Adrenal gland (tissue), 12 donors: Measurements from ENCODE around the gene SPR. TPM values are rescaled to one million over a fixed set of nuclear protein-coding genes. Genes with fewer than 3 reads are reported as not detected.

Experiments used
- DNase-seq, 7 donors: peaks; one replicate each; pipeline ENCODE4 v3.0.0-alpha.2; 2019 to 2020
- H3K27ac ChIP-seq, 5 donors: fragments of 200-600 bp; sonication (generic) in 4 of 5; 1 replicate in 3 of 5; 2 replicates in 2 of 5; pipeline versions ENCODE4 v1.5.1 to v1.8.0; 2016 to 2020; ENCODE audit warnings: mild to moderate bottlenecking in 1 of 5
- H3K27me3 ChIP-seq: fragments of 200-600 bp; 2 replicates; pipeline ENCODE4 v1.8.0; 2021
- H3K36me3 ChIP-seq, 2 donors: fragments of 200-600 bp; replicated peaks in 1 of 2; 1 replicate in 1 of 2; 2 replicates in 1 of 2; pipeline versions ENCODE4 v1.5.1 to v1.8.0; 2018 to 2022
- H3K4me1 ChIP-seq, 2 donors: fragments of 200-600 bp; replicated peaks in 1 of 2; 1 replicate in 1 of 2; 2 replicates in 1 of 2; pipeline versions ENCODE4 v1.5.1 to v1.8.0; 2018 to 2021
- H3K4me3 ChIP-seq, 4 donors: fragments of 200-600 bp; sonication (generic) in 3 of 4; one replicate each; pipeline ENCODE4 v1.5.1; 2016 to 2018
- H3K9me3 ChIP-seq, 3 donors: fragments of 200-600 bp; sonication (generic) in 1 of 3; replicated peaks in 1 of 3; 1 replicate in 2 of 3; 2 replicates in 1 of 3; pipeline versions ENCODE4 v1.5.1 to v1.8.0; 2016 to 2021
- CTCF ChIP-seq, 6 experiments: fragments of 450-650 bp in 4 of 6; fragments of 200-600 bp in 2 of 6; sonication (generic) in 1 of 6; IDR thresholded peaks; 1 replicate in 5 of 6; 2 replicates in 1 of 6; pipeline versions ENCODE4 v1.5.1 to v1.8.0; 2016 to 2021; ENCODE audit warnings: antibody characterized with exemption in 6 of 6, mild to moderate bottlenecking in 2 of 6, moderate library complexity in 1 of 6
- POLR2A ChIP-seq, 2 donors: fragments of 450-650 bp; IDR thresholded peaks; one replicate each; pipeline ENCODE4 v1.6.1; 2017; ENCODE audit warnings: antibody characterized with exemption in 2 of 2, mild to moderate bottlenecking in 2 of 2, moderate library complexity in 1 of 2
- WGBS, 4 donors: extraction: QIAGEN DNeasy Blood & Tissue Kit in 2 of 4; methylation state at CpG; one replicate each; pipeline versions ENCODE4 v1.1.5 to v1.1.7; 2013 to 2017; 5-methylcytosine and 5-hydroxymethylcytosine counted together
- intact Hi-C, 2 donors: fragments of 100-400 bp; cut with DNase I; formaldehyde crosslinking; loops; one replicate each; pipeline versions ENCODE4 v1.14.1 to v1.15.0; 2022 to 2023
- polyA plus RNA-seq, 3 donors: library from polyadenylated mRNA; stranded (reverse); fragments of 200-250 nt in 2 of 3; fragments of 350-450 nt in 1 of 3; fragmentation: Illumina TruSeq in 1 of 3; extraction: RNeasy Lipid Tissue Mini Kit (QIAGEN cat#74804) in 1 of 3; gene quantifications; one replicate each; pipeline ENCODE4 v1.2.3, GENCODE V29; 2013 to 2014
- total RNA-seq, 9 donors: library from RNA; depleted of rRNA in 4 of 9; stranded (reverse); fragments of >200 nt in 4 of 9; fragments of 120-200 nt in 1 of 9; fragmentation: NEBNext Ultra II Directional in 1 of 9; extraction: Animal tissue kit (Norgen Biotek cat#: 25700) in 1 of 9; gene quantifications; one replicate each; pipeline versions ENCODE4 v1.1.0 to v1.2.4, GENCODE V29; 2013 to 2023
- donor health status: healthy with polysubstance abuse.
- donor health status: Bipolar disorder and iron deficiency.
- donor health status: DM: yes; HTN: yes; CAD: no.
- donor health status: DM: no; HTN: no; CAD: no.
- donor health status: DM: no; HTN: no; CAD: no.
- donor health status: DM: yes; HTN: yes; CAD: no.

SPR gene
- total and polyA plus RNA-seq, 12 donors, result 33.7 to 116 (median 67.3) TPM

- no peaks in the 10 kb centered on the region for H3K36me3 ChIP-seq
- no peak overlapping the region for H3K4me3 ChIP-seq
- TF ChIP-seq CTCF (IDR thresholded peaks at IDR 0.05) (no peak), POLR2A (IDR thresholded peaks at IDR 0.05) (no peak)
- no peak overlapping the region for H3K27ac ChIP-seq
- intact Hi-C loops, result no loop called here
- peak in 4 of 7 donors; percentile 57 to 66 (median 60) for DNase-seq
- H3K27me3 ChIP-seq, result no peaks in the 10 kb centered on the region
- 3 to 22% (median 8%) methylated on average over 4 of the region's 4 CpGs for WGBS, 4 donors
- no peaks in the 10 kb centered on the region for H3K9me3 ChIP-seq
- H3K4me1 ChIP-seq, result peaks cover 10 to 15% of the 10 kb centered on the region in 2 donors
Measured at GRCh38 chr2:72883356-72883962, 3.7 kb upstream of the SPR start.

- no peak for DNase-seq
- intact Hi-C loops, result no loop called here
Measured at GRCh38 chr2:72886505-72887031, 640 bp upstream of the SPR start.

GRCh38 chr2:72887740-72888437 lies 681 bp downstream of the SPR start:
- intact Hi-C loops, result no loop called here
- peak; percentile 77 to 94 (median 84) for TF ChIP-seq CTCF (IDR thresholded peaks at IDR 0.05)
- no peak for TF ChIP-seq POLR2A (IDR thresholded peaks at IDR 0.05)
- peak; percentile 89 to 95 (median 92) for DNase-seq
- Histone ChIP-seq H3K27ac (peak overlapping the region; percentile 11 to 95 (median 74)), H3K4me1 (peaks cover 15 to 22% of the 10 kb centered on the region in 2 donors), H3K4me3 (peak overlapping the region; percentile 1 to 89 (median 62)), H3K36me3 (peaks cover 0 to 10% of the 10 kb centered on the region in 2 donors), H3K9me3 (no peaks in the 10 kb centered on the region), H3K27me3 (no peaks in the 10 kb centered on the region)
- 6 to 10% (median 8%) methylated on average over 8 to 21 of the region's 21 CpGs for WGBS, 4 donors

More at GRCh38 chr2:72886505-72887031, 640 bp upstream of the SPR start:
- Histone ChIP-seq H3K27me3 (no peaks in the 10 kb centered on the region), H3K27ac (peak overlapping the region in 4 of 5 donors; percentile 62 to 95 (median 78)), H3K4me1 (peaks cover 15 to 22% of the 10 kb centered on the region in 2 donors), H3K36me3 (peaks cover 0 to 3% of the 10 kb centered on the region in 2 donors), H3K4me3 (peak overlapping the region in 2 of 4 donors; percentile 85 to 89), H3K9me3 (no peaks in the 10 kb centered on the region)
- TF ChIP-seq CTCF (IDR thresholded peaks at IDR 0.05), result no peak
- no peak for TF ChIP-seq POLR2A (IDR thresholded peaks at IDR 0.05)
- WGBS, 4 donors, result 54 to 81% (median 58%) methylated on average over 4 to 7 of the region's 7 CpGs

GRCh38 chr2:72888438-72889202 lies 1.4 kb downstream of the SPR start:
- no peaks in the 10 kb centered on the region for H3K27me3 ChIP-seq
- peaks cover 15 to 22% of the 10 kb centered on the region in 2 donors for H3K4me1 ChIP-seq

More at GRCh38 chr2:72888438-72889202, 1.4 kb downstream of the SPR start:
- H3K36me3 ChIP-seq, result peaks cover 0 to 10% of the 10 kb centered on the region in 2 donors
- DNase-seq, result no peak
- no peak overlapping the region for H3K27ac ChIP-seq
- TF ChIP-seq POLR2A (IDR thresholded peaks at IDR 0.05) (no peak), CTCF (IDR thresholded peaks at IDR 0.05) (no peak)
- intact Hi-C loops, result no loop called here
- H3K4me3 ChIP-seq, result no peak overlapping the region
- 73 to 83% (median 81%) methylated on average over 5 to 11 of the region's 11 CpGs for WGBS, 4 donors
- H3K9me3 ChIP-seq, result no peaks in the 10 kb centered on the region
